K562 treated with DMSO at 1 percent for 24 hours (cell line): Measurements from ENCODE around the gene POTEC. TPM values are rescaled to one million over a fixed set of nuclear protein-coding genes. Genes with fewer than 3 reads are reported as not detected.

Experiments
- total RNA-seq: library from RNA; unstranded; fragments of 300-600 nt; gene quantifications from 2 replicates; pipeline ENCODE4 v1.2.3, GENCODE V29; 2022; ENCODE audit warnings: low read depth; ENCODE audit not compliant: insufficient read depth

Gene POTEC
- not detected in 2 replicates for total RNA-seq

DNA sequence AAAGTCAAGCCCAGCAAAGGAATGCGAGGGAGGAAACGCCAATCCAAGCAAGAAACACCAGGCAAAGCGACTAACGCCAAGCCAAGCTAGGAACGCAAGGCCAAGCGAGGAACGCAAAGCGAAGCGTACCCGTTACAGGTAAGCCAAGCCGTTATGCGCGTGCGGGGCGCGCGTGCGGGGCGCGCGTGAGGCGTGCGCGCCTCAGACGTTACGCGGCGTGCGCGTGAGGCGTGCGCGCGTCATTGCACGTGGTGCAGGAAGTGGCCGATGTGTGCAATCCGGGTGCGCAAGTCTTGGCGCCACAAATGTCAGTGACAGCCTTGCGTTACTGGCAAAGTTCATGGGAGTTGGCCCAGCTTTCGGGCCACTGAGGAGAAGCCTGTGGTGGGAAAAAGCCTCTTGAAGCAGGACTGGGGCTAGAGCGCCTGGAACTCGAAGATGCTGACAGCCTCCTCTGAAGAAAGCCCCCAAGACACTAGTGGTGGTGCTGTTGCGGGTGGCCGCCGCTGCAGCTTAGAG lies at the start of gene POTEC:
Gene POTEC (minus strand): TSS at position 155 of the 519 bp plus-strand sequence. CDS start 454 bp downstream, outside the sequence.

Other genes starting within 250 kb of the POTEC start
- not detected in 2 replicates for gene ANKRD30B, start 204.6 kb upstream of the POTEC start, total RNA-seq